GM18868 (cell line): ENCODE data around the gene ETDB.
"Not testable (repeated sequence)": the region's sequence is repeated elsewhere in the genome, so short reads cannot be mapped to it uniquely, and the experiment has no call there.

Experiments
- ATAC-seq: cut with Tn5 transposase; IDR thresholded peaks from one replicate; pipeline ENCODE4 v1.9.1; 2021; ENCODE audit warnings: mild to moderate bottlenecking, moderate library complexity; ENCODE audit not compliant: unreplicated experiment

ETDB gene

DNA sequence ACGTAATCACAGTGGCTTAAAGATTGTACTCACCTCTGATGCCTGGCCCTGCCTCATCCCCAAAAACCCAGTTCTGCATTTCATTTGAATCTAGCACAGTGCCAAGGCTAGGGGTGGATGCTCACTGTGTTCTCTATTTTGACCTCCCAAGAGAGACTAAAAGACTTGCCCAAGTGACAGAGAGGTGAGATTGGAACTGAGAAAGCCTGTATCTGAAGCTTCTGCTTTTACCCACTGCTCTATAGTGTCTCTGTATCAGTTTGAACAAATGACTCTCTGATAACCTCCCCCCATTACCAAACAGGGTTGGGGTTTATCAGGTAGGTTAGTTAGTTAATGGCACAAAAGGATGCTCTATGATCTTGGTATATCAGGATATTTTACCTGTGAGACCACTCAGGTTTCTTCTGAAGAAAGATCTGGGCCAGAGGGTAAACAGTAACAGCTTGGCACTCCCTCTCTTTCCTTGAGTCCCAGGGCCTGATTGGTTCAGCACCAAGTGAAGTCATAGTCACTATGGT lies at the start of gene ETDB:
Gene ETDB (minus strand): TSS at position 471 of the 521 bp plus-strand sequence. CDS start 1,265 bp downstream, outside the sequence.
- ATAC-seq: not testable (repeated sequence)

DNA sequence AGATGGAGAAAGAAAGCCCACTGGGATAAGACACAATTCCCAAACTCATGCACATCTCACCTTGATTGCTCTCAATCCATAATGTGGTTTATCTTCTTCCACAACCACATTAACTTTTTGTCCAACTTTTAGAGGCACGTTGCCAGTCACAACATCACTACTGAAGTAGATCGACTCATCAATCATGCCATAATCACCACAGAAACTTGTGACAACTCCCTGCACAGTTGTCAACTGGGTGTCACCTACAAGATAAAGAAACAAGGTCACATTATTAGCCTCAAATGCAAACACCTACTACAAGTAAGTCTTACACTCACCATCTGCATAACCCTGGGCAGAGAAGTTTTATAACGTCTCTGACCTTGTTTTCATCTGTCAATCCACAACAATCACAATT lies 49.2 kb upstream of the ETDB start:
- not testable (repeated sequence) for ATAC-seq

DNA sequence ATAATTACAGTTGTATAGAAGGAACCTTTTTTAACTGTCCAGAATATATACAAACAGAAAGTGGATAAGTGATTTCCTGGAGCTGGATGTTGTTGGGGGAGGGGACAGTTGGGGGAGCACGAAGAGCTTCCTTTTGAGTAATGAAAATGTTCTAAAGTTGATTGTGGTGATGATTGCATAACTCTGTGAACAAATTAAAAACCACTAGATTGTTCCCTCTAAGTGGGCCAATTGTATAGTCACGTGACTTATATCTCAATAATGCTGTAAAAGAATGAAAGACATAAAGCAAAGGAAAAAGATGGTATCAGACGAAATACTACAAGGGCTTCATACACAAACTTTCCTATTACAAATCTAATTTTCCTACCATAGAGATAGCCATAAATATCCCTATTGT lies 48.2 kb upstream of the ETDB start:
- ATAC-seq: no peak

DNA sequence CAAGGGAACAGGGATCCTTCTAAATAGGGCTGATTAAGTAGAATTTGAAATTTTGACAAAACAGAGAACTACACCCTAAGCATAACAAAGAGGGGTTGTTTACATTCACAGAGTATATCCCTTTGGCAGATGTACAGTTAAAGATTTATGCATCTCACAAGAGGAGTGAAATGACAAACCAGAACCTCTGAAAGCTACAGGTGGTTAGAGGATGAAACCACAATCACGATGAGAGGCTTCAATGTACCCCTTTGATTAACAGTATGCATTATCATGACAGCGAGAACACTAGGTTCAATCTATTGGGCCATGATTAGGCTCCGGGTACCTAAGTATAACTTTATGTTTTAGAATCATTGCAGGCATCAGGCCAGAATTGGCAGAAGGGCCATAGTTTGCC lies 34.4 kb upstream of the ETDB start:
- ATAC-seq: not testable (repeated sequence)

DNA sequence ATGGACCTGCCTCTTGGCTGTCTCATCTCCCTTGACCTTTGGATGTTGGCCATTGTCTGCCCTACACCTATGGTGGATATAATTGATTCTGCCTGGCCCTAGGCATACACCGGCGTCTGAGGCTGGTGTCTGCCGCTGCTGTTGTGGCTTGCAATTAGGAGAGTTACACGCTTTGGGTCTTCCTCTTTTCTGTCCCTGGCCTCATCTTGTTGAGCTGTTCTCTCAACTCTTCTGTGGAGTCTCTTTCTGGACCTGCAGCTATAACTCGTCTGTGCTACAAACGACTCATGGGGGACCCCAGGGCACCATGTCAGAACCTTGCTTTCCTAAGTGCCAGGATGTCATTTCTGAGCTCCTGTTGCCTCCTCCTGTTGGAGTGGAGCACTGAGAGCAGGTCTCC lies 5.8 kb upstream of the ETDB start:
- not testable (repeated sequence) for ATAC-seq

DNA sequence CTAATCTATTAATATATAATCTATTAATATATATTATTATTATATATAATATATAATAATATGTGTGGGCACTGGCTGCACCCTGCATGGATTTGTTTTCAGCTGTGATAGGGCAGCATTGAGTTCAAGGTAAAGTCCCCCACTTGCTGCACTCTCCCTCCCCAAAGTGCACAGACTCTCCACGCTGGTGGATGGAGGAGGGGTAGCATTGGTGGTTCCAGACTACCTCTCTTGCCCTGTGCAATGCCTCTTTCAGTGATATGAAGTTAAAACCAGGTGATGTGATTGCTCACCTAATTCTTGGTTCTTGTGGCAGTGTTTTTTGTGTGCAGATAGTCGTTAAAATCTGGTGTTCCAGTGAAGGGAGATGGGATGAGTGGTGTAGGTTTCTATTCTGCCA lies 4.3 kb downstream of the ETDB start:
- ATAC-seq: not testable (repeated sequence)

DNA sequence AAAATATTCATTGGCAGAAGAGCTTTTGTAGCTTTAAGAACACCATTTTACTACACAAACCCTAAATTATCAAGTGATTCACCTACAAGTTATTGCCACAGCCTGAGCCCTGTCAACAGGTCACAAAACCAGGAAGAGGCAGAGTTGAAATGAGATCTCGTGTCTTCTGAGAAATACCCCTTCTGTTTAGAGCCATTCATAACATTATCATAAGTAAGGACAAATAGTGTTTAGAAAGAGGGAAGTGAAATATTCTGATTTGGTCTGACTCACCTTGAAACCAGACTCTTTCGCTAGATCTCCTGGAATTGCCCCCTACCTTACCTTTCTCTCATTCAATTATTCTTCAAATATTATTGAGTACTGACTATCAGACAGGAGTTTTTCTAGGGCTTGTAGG lies 5.9 kb downstream of the ETDB start:
- peak; percentile 99 for ATAC-seq

DNA sequence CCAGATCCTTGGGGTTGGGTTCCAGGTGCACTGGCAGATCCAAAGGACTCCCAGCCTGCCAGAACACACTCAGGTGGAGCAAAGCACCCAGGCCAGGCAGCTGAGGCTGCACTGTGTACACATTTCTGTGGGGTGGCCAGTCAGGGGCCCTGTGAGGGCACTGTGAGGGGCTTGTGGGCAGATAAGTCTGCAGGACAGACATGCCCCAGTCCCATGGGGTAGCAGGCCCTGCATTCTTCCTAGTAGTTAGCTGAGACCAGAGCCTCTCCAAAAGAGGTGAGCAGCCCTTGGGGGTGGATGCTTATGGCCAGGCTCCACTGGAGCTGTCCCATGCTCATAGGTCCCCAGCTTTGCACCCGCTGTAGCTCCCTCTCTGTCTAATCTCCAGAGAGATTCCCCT lies 7.6 kb downstream of the ETDB start:
- no peak for ATAC-seq

DNA sequence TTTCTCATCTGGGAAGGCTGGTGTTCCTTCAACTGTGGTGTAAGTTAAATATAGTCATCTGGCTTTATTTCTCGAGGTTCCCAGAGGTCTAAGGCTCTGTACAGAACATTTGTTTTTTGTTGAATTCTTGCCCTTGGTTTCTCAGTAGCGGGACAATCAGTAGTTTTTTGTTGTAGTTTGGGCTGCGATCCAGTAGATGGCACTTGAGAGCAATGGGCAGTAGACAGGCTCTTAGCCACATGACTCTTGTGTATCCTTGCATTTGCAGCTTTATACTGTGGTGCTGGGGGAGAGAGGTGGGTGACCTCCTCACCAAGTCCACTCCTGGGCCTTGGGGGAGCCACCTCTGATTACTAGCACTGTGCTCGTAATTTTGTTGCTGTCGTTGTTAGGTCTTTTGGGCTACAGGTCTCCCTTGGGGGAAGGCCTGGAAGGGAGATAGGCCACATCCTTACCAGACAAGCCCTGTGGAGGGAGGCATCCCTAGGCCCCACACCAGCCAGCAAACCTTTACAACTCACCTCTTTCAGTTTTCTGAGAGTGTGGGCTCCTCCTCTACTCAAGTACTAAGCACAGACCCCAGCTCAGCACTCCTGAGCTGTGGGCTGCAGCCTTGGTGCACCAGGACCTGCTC lies 8.1 kb downstream of the ETDB start:
- no peak for ATAC-seq

DNA sequence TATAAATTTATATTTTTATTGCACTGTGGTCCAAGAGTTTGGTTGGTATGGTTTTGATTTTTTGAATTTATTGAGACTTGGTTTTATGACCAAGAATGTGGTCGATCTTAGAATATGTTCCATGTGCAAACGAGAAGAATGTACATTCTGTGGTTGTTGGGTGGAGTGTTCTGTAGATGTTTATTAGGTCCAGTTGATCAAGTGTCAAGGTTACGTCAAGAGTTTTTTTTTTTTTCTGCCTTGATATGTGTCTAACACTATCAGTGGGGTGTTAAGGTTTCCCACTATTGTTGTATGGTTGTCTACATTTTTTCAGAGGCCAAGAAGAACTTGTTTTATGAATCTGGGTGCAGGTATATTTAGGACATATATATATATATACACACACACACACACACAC lies 10.8 kb downstream of the ETDB start:
- ATAC-seq: no peak

DNA sequence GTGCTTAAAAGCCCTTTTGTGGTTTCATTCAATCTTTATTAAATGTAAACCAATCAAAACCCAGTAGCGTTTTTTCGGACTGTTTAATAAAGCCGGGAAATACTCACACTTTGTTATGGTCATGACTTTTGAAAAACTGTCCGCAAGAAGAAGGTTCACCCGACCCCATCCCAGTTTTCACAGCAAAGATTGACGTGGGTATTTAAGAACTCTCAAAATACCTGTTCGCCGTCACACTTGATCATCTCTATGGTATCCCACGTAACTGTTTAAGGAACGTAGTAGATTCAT lies 20.9 kb downstream of the ETDB start:
- no peak for ATAC-seq

DNA sequence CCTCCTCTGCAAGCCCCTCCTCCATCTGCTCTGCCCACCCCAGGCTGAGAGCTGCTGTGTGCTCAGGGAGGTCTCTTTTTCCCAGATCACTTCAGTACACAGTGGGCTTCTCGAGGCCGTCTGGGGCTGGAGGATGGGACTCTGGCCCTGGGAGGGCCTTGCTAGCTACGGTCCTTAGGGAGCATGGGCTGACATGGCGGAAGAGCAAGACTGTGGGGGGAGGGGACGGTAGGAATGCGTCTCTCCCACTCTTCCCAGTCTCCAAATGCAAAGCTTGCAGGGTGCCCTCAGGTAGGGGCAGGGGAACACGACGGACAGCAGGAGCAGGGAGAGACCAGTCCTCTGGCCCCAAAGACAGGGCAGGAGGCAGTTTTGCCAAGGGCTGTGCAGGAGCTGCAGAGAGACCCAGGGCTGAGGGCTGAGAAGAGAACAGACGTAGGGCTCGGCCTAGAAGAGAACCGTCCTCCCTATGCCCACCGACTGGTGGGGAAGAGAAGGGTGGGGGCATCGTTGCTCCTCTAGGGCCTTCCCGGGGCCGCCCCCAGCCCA lies 23.1 kb downstream of the ETDB start:
- not testable (repeated sequence) for ATAC-seq

DNA sequence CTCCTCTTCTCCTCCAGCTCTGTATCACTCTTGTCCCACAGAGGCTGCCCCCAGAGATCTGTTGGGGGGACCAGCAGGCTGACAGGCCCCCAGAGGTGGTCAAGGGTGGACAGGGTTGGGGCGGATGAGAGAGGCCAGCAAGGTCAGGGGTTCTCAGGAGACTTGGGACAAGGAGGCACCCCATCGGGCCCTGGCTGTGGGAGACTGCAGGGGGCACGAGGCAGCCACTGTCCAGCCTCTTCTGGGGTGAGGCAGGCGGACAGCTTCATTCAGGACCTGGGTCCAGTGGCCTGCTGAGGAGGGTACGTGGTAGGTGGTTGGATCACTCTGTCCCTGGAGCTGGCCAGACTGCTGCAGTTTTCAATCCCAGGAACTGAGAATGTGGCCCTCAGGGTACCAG lies 24.6 kb downstream of the ETDB start:
- no peak for ATAC-seq

DNA sequence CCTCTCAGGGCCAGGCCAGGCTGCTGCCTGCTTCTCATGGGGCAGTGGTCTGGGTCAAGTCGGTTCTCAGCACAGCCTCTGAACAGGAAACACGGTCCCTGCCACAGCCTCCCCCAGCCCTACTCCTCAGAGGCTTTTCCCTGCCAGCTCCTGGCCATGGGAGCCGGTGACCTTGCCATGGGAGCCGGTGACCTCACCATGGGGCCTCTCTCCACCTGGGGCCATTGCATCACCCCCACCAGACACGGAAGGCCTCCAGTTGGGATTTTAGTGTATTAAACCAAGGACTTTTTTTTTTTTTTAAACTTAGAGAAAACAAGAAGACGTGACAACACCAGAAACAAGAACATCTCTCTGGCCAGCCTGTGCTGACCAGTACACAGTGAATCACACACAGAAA lies 25.6 kb downstream of the ETDB start:
- no peak for ATAC-seq

DNA sequence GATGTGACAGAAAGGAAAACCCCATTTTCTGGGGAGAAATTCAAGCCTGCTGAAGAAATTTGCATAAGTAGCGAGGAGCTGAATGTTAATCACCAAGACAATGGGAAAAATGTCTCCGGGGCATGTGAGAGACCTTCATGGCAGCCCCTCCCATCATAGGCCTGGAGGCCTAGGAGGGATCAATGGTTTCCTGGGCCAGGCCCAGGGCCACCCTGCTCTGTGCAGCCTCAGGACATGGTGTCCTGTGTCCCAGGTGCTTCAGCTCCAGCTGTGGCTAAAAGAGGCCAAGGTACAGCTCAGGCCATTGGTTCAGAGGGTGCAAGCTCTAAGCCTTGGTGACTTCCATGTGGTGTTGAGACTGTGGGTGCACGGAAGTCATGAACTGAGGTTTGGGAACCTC lies 31.2 kb downstream of the ETDB start:
- no peak for ATAC-seq

DNA sequence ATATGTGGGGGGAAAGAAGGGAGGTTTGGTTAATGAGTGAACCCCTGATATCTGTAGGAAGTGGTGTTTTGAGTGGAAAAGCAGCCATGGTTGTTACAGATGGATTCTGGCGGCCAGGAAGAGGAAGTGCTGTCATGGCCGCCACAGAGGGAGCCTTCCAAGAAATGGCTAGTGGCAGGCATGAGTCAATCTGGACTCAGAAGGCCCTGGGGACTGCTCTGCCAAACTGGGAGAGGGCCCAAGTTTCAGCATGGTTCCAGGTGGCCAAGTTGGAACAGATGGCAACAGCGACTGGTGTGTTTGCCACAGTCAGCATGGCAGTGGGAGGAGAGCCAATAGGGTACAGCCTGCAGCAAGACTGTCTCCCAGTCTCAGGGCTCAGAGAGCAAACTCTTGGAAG lies 32.5 kb downstream of the ETDB start:
- ATAC-seq: no peak

DNA sequence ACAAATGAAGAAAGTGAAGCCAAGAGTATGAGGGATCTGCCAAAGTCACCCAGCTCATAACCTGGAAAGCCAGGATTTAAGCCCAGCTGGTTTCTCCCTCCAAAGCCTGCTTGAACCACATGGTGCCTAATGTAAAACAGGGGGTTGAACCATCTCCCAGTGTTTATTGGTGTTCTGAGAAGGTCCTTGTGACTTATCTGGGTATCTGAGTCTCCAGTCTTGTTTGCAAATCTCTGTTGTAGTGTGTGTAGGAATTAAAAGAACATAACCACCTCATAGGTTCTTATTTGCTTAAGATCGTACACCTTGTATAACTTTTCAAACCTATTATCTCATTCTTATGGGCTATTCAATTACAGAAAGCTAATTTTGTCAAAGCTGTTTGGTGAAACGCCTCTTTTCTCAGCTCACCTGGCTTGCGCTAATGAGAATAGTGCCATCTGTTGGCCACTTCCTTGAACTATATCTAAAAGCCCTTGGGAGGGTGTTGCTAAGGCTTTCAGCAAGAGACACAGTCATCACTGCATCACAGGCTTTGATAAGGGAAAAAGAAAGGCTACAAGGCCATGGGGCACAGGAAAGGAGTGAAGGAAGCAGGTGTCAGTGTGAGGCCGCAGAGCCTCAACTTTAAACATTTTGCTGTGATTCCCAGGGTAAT lies 34.0 kb downstream of the ETDB start:
- peak; percentile 95 for ATAC-seq

DNA sequence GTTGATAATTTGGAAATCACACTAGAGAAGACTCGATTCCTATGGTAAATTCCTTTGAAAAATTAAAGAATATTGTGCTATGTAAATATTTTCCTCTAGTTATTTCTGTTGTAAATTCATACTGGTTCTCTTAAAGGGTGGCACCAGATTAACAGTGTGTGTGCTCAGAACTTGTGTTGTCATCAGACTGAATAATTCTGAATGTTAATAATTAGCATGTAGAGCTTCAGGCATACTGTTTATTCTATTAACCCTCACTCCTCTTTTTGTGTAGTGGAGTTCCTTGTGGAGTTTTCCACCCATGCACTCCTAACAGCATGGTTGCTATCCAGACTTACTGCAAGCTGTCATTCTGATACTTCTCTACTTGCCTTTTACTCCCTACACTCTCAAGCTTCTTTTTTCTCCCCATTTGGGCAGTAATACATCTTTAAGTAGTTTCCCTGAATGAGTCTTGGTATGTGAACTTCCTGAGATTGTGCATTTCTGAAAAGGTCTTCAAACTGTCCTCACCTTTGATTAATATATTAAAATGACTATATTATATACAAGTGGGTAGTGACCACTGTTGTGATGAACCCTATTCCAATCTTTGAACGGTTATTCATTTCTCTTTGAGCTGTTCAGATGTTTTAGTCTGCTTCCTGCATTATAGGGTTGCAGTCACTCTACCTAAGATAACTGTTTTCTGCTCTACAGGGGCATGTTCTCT lies 38.5 kb downstream of the ETDB start:
- no peak for ATAC-seq
